Stimulated activated CD4-positive, alpha-beta T cell treated with anti-CD3 and anti-CD28 coated beads, Interleukin-2, amount 100 ng/mL, for 24 hours (primary cell): Measurements from ENCODE around the gene HES5.

Experiments used
- DNase-seq, 2 donors: peaks; one replicate each; pipeline ENCODE4 v3.0.0-alpha.2; 2020

Gene HES5

GRCh38 chr1:2498648-2499047, 31.4 kb downstream of the HES5 start:
- DNase-seq: no peak

- DNase-seq: no peak
Observed at GRCh38 chr1:2497891-2498290, 32.2 kb downstream of the HES5 start.

DNA sequence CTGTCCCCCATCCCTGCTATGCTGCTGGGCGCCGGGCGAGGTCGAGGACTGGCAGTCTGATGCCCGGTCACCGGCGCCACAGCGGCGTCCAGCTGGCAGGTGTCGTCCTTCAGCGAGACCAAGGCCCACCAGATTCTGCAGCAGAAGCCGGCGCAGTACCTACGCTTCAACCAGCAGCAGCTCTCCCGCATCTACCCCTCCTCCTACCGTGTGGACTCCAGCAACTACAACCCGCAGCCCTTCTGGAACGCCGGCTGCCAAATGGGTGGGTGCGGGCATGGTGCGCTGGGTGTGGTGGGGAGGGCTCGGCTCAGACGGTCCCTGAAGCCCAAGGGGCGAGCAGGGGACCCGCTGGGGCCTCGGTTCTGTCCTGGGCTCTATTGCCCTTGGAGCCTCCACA, 33.3 kb downstream of the HES5 start:
- no peak for DNase-seq

DNA sequence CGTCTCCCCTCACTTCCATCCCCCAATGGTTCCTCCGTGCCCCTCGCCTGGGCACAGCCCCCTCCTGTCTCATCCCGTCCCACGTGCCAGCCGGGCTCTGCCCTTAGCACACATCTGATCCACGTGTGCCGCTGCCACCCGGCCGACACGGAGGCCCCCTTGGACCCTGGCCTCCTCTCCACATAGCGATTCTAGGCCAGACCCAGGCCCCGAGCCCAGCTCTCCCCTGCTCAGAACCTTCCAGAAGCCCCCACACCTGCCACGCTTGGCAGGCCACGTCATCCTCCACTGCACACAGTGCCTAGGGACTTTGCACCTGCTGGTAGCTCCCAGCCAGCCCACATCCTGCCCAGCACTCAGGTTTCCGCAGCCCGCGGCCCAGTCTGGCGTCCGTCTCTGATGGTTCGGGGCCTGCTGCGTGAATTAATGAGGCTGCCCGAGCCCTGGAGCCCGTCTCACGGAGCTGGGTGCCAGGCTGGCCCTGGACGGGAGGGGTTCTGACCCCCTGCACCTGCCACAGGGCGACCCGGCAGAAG, 33.9 kb downstream of the HES5 start:
- no peak for DNase-seq

GRCh38 chr1:2495546-2495945, 34.5 kb downstream of the HES5 start:
- no peak for DNase-seq

DNA sequence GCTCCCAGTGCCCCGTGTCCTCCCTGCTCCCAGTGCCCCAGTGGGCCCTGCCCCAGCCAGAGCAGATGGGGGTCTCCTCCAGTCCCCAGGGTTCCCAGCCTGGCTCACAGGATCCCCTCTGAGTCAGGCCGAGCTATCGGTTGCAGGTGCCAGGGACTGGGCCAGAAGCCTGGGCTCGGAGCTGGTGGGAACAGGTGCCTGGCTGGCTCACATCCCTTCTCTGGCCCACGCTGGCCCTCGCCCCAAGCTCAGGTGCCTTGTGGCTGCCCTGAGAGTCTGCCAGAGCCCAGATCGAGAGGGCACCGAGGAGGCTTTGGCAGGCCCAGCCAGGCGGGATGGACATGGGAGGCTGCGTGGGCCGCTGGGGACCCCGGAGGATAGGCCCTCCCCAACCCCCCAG, 35.0 kb downstream of the HES5 start:
- DNase-seq: no peak

DNA sequence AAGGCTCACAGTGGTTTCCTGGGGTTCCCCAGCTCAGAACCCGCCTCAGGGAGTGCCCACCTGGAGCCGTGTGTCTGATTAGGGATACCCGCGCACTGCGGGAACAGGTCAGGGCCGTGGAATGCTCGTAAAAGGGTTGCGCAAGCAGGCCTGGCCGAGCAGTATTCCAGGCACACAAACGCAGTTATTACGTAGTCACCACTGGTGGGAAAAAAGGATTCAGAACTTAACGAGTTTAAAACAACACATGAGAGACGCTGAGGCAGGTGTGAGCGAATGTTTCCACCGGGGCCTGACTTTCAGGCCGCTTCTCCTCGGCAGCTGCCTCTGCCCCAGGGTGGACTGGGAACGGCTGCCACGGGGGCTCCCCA, 35.8 kb downstream of the HES5 start:
- no peak for DNase-seq

GRCh38 chr1:2493691-2494322, 36.3 kb downstream of the HES5 start:
- no peak for DNase-seq

- DNase-seq: no peak
Observed at GRCh38 chr1:2493218-2493617, 36.8 kb downstream of the HES5 start.

- no peak for DNase-seq
Observed at GRCh38 chr1:2492091-2492490, 38.0 kb downstream of the HES5 start.

DNA sequence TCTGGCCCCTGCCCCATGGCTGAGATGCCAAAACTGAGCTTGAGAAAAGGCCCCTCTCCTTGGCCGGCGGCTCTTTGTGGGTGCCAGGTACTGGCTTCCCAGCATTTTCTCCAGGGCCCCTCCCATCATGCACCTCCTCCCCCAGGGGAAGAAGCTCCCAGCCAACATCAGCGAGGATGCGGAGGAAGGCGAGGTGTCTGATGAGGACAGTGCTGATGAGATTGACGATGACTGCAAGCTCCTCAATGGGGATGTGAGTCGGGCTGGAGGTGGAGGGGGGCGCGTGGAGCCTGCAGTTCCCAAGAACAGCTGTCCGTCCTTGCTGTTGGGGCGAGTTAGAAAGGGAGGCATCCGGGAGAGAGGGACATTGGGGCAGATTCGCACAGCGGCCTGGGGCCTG, 40.4 kb downstream of the HES5 start:
- DNase-seq: no peak

GRCh38 chr1:2488688-2489087, 41.4 kb downstream of the HES5 start:
- no peak for DNase-seq

DNA sequence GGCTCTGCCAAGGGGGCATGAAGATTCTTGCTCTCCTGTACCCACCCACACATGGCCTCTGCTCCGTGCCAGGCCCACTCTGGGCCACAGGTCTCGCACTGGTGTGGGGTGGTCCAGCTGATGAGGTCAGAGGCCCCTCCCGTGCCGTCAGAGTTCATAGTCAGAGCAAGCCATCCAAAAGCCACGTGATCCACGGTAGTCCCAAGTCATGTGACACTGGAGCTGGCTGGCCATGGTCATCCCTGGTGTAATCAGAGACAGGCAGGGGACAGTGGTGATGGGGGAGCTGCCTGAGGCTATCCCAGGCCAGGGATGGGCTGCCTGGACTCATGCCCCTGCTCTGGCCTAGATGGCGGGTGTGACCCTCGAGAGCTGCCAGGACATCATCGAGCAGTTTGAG, 43.5 kb downstream of the HES5 start:
- no peak for DNase-seq

GRCh38 chr1:2486041-2486440, 44.0 kb downstream of the HES5 start:
- no peak for DNase-seq

DNA sequence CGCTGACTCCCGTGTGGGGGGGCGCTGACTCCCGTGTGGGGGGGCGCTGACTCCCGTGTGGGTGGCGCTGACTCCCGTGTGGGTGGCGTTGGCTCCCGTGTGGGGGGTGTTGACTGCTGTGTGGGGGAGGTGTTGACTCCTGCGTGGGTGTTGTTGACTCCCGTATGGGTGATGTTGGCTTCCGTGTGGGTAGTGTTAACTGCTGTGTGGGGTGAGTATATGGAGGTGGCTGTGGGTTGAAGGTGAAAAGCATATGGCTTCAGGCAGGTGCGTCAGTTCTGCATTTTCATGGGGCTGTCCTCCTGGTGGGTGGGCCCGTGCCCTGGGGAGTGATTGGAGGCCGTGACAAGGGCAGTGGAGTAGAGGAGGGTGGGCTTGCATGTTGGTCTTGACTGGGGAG, 46.1 kb downstream of the HES5 start:
- DNase-seq: no peak

- no peak for DNase-seq
Observed at GRCh38 chr1:2483026-2483425, 47.0 kb downstream of the HES5 start.

- DNase-seq: no peak
Observed at GRCh38 chr1:2482588-2482987, 47.5 kb downstream of the HES5 start.

- DNase-seq: no peak
Observed at GRCh38 chr1:2481885-2482284, 48.2 kb downstream of the HES5 start.

- DNase-seq: no peak
Observed at GRCh38 chr1:2480986-2481364, 49.1 kb downstream of the HES5 start.

GRCh38 chr1:2480236-2480985, 49.7 kb downstream of the HES5 start:
- DNase-seq: no peak

- DNase-seq: no peak
Observed at GRCh38 chr1:2479618-2480017, 50.4 kb downstream of the HES5 start.

DNA sequence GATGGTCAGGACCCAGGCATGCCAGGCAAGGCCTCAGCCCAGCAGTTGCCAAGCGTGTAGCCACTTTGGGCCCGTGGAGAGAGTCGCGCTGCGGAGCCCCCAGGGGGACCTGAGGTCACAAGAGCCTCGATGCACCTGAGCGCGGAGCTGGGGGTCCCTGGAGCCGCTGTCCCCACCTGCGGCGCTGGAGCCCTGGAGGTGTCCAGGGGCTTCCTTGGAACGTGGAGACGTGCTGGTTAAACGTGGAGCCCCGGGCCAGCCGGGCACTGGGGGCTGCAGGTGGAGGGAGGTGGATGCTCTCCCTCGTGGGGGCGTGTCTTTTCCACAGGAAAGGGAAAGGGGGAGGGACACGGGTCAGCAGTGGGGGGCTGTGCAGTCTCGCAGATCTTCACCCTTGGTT, 50.9 kb downstream of the HES5 start:
- DNase-seq: no peak
